GM15510 (cell line): ENCODE measurements around the gene CA4.
A peak's percentile ranks its signal among the peaks of the same experiment; 100 is the strongest.

Source experiments
- POLR2A ChIP-seq: IDR thresholded peaks from 3 replicates; pipeline ENCODE4 v1.6.1; 2011; ENCODE audit warnings: borderline replicate concordance; ENCODE audit not compliant: insufficient read length; ENCODE audit errors: extremely low read depth

CA4 gene

DNA sequence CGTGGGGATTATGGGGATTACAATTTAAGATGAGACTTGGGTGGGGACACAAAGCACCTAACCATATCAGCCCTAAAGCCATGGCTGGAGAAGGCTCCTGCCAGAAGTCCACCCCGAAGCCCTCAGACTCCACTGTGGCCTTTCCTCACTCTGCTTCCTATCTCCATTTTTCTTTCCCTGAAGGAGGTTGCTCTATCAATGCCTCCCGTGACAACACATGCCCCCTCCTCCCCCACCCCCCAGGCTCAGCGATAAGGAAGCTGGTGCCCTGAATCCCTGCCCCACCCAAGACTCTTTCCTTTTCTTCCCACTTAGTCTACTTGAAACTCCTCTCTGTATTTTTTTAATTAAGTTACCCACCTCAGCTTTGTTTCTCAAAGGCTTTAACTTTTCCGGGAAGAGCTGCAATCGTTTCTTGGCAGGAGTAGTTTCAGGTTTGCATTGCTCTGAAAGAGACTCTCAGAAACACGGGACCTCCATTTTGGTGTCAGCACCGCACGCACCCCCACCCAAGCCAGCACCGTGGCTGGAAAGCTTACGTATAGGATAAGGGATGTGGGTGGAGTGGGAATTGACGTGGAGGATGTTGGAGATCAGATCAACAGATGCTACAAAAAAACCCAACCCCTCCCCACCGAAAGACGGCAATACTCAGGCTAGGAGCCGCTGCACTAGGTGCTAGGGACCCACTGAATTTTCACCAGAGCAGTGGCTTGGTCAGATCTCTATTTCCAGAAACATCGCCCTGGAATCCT is 15.2 kb upstream of the CA4 start:
- TF ChIP-seq POLR2A = no peak

DNA sequence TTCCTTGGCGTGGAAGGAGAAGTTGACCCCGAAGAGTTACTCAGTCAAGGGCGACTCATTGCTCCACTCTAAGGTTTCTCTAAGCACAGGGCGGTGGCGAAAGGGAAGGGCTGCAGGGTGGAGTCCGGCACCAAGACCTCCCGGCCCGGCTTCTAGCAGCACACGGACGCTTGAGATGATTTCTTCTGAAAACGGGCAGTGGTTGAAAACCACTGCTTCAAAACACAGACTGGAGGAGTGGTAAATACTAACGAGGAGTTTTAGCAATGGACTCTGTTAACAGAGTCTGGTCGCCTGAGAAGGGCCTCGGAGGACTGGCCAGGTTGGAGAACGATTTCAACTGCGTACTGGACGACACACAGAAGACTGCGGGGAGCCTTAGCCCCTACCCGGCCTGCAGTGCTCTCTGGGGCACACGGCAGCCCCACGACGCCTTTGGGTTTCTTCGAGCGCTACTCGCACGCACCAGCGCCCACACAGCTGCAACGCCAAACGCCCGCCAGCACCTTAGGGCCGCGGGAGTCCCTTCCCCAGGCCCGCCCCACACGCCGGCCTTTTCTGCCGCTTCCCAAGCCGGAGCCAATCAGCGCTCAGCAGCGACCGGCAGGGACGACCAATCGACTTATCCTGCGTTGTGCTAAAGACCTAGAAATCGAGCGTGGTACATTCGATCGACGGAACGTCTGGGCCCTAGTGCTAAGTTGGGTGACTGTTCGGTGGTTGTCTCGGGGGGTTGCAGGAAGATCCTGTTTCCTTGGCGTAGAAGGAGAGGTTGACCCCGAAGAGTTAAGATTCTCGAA is 14.4 kb upstream of the CA4 start:
- peak; percentile 53 for TF ChIP-seq POLR2A

- TF ChIP-seq POLR2A = no peak
Measured at GRCh38 chr17:60135951-60136666, 13.7 kb upstream of the CA4 start.

- TF ChIP-seq POLR2A = no peak
Measured at GRCh38 chr17:60137731-60138130, 12.0 kb upstream of the CA4 start.

DNA sequence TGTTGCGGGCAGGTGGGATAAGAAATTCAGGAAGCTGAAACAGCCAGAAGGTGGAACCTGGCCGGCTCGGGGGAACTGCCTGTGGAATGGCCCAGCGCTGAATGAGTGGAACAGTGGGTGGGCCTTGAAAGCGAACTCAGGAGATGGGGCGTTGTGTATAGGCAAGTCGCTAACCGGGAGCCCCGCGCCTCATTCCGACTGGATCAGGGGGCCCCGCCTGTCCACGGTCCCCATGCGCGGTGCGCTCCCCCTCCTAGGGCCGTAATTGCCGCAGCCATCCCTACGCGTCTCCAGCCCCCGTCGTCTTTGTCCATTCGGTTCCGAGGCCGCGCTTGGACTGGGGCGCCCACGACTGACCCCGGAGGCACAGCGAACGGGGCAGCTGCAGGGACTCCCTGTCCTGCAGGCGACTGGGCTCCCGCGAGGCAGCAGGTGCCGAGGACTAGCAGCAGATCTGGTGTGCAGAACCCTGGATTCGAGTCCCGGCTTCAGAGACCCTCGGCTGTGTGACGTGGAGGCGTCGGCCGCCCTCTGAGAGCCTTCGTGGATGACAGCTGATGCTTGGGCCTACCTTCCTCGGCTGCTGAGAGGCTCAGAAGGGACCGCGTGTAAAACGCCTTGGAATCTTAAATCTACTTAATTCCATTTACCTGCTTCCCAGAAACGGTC is 10.9 kb upstream of the CA4 start:
- TF ChIP-seq POLR2A = no peak

DNA sequence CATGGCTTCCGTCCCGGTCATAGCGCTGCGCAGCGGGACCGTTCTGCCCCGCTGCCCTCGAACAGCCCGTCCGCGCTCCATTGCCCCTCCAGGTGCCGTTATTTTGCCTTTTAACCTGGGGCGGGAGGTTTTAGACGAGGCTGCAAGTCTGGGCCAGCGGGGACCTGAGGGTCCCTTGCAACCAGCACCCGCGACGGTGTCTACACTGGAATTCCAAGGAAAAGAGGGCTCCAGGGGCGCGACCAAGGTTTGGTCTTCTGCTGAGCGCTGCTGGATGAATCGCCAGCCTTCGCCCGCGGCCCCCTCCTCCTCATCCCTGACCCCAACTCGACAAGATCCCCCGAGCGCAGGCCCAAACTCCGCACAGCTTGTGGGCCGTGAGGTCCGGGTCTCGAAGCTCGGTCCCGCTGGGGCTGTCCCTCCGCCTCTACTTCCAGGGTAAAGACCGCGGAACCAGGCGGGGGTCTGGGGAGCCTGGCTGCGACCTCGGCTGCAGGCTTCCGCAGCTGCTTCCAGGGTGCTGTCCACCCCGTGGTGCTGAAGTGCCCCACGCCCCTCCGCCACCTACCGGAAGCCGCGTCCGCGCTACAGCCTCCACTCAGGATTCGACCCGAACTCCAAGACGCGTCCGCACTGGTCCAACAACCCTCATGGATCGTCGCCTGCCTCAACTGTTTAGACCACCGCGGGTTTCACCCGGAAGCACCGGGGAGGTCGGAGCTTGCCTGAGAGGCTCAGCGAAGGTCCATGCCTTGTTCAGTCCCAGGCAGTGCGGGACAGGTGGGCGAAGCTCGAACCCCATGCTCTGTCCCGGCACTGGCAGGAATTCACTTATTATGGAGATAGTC is 10.1 kb upstream of the CA4 start:
- no peak for TF ChIP-seq POLR2A

DNA sequence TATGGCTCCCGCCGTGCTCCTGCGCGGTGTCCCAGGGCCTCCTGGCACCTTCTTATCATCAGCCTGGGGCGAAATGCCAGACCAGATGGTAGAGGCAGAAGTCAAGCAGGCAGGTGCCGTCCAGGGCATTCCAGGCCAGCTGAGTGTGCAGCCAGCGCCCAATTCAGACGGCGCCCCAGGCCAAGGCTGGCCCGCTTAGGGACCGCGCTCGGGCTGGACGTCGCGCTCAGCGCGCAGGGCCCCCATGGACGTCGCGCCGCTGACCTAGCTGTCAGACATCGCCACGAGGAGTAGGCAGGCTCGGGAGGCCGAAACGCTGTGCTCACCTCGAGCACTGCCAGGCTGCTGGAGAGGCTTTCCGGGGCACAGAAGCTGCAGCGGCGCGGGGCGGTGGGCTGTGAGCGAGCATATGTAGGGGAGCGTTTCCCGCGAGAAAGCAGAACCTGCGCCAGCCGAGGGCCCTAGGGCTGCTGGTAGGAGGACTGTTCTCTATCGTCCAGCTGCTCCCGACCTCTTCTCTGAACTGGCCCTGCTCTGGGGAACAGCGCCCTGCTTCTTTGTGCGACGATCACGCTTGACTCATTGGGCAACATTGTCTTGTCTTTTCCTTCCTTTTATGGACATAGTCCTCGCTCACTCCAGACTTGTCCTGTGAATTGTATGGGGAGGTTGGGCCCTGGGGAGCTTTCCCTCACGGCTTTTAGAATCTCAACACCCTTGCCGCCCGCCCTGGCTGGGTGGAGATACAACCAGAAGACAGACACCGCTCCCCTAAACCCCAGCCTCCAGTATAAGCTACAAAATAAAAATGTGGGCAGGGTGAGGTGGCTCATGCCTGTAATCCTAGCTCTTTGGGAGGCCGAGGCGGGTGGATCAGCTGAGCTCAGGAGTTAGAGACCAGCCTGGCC is 8.4 kb upstream of the CA4 start:
- no peak for TF ChIP-seq POLR2A

DNA sequence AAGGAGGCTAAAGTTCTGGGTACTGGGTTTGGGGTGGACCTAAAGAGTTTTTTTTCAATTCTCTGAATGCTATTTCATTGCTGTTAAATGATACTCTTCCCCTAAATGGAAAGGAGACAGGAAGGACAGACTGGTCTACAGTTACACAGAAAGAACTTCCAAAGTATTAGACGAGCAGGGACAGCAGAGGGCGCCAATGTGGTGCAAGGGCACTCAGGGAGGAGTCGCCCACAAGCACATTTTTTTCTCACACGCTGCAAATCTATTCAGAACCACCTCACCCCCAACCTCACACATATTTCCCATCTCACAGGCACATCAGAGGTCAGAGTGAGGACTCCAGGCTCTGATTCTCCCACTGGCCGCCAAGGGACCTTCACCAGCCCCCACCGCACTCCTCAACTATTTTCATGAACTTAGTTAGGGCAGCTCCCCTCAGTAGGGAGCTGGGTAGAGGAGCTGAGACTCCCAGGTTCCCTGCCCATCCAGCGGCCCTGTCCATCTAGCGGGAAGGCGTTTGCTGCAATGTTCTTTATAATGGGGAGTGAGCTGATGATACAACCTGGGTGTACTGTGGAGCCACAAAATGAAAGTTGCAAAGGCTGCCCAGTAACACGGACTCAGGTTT is 6.8 kb upstream of the CA4 start:
- no peak for TF ChIP-seq POLR2A

- no peak for TF ChIP-seq POLR2A
Measured at GRCh38 chr17:60145006-60145935, 4.5 kb upstream of the CA4 start.

- no peak for TF ChIP-seq POLR2A
Measured at GRCh38 chr17:60146206-60146605, 3.6 kb upstream of the CA4 start.

DNA sequence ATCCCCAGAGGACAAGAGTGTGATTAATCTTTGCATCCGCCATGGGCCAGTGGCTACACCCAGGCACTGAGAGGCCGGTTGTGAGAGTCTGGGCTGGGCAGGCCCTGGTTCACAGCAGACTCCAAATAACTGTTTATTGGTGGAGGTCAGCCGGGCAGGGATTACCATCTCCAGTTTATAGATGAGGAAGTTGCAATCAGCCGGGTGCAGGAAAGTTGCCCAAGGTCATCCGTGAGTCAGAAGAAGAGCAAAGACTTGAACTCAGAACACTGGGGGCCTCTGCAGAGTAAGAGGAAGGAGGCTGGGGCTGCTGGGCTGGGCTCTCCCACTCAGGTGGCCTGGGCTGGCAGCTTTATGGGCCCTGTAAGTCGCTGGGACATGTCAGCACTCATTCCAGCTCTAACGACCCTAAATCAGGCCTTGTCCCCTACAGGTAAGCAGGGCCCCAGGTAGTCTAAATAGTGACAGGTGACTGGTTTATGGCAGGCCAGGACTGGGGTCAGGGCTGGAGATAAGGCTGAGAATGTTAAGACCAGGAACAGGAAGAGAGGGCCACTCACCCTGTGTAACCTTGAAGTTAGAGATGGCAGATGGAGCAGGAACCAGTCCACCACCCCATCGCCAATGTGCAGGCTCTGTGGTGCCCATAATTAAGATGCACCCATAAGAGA is 2.1 kb upstream of the CA4 start:
- TF ChIP-seq POLR2A = no peak
